BJ (cell line): ENCODE measurements around the gene WWP2. TPM values are rescaled to one million over a fixed set of nuclear protein-coding genes. Genes with fewer than 3 reads are reported as not detected.
"Not testable (repeated sequence)": the region's sequence is repeated elsewhere in the genome, so short reads cannot be mapped to it uniquely, and the experiment has no call there.

Experiments
- CTCF ChIA-PET: fragments of 350-600 bp; formaldehyde crosslinking; extraction: SDS; loops from one replicate; lab custom pipeline; 2021; ENCODE audit warnings: antibody characterized with exemption, inconsistent platforms; lab: Yijun Ruan, JAX
- POLR2A ChIA-PET: fragments of 300-600 bp; sonication (Branson Sonifier 250); formaldehyde crosslinking; extraction: SDS; loops from one replicate; lab custom pipeline; 2021; ENCODE audit warnings: antibody characterized with exemption; lab: Charles Lee
- DNase-seq: peaks from one replicate; pipeline ENCODE4 v3.0.0-alpha.2; 2011; ENCODE audit warnings: low read depth
- H3K27me3 ChIP-seq: 2 replicates; pipeline ENCODE4 v1.6.0; 2011; ENCODE audit warnings: low read length; ENCODE audit not compliant: control insufficient read depth, insufficient read depth
- H3K36me3 ChIP-seq: 2 replicates; pipeline ENCODE4 v1.5.1; 2011; ENCODE audit warnings: low read length; ENCODE audit not compliant: control insufficient read depth, insufficient read depth
- H3K4me3 ChIP-seq: 2 replicates; pipeline ENCODE4 v1.5.1; 2011; ENCODE audit warnings: low read depth, mild to moderate bottlenecking, control low read depth, low read length
- CTCF ChIP-seq: IDR thresholded peaks from 2 replicates; pipeline ENCODE4 v1.5.1; 2011; ENCODE audit warnings: low read depth, mild to moderate bottlenecking, control low read depth, inconsistent platforms, low read length, moderate library complexity; ENCODE audit not compliant: insufficient read depth
- polyA plus RNA-seq: library from polyadenylated mRNA; depleted of rRNA; stranded (reverse); fragments of >200 nt; gene quantifications from 2 replicates; pipeline ENCODE4 v1.2.3, GENCODE V29; 2011

Gene WWP2
- polyA plus RNA-seq, 1 experiment, result 16.8 TPM

GRCh38 chr16:69823831-69824563 is 61.9 kb downstream of the WWP2 start:
- H3K36me3 ChIP-seq, result 0 out of 2 replicates have a peak, but pooled peaks cover 1% of the 10 kb centered on the region
- no peak for DNase-seq
- TF ChIP-seq CTCF, result no peak
- POLR2A ChIA-PET, result no interaction called here
- H3K27me3 ChIP-seq, result no peaks in the 10 kb centered on the region
- no peak overlapping the region for H3K4me3 ChIP-seq
- CTCF ChIA-PET, result interaction anchor here (0.9 to 3.0 kb wide), 3 partner anchors 27 to 106 kb away, joined by 3 to 9 read pairs (median 6); no protein-coding TSS in a partner anchor

- ChIA-PET POLR2A (interaction anchor here (0.6 kb wide), 1 partner anchor 102 kb away, joined by 13 read pairs; no protein-coding TSS in a partner anchor), CTCF (interaction anchor here (0.6 to 1.1 kb wide), 3 partner anchors 25 to 106 kb away, joined by 3 to 6 read pairs (median 3); no protein-coding TSS in a partner anchor)
- H3K27me3 ChIP-seq, H3K4me3 ChIP-seq, H3K36me3 ChIP-seq, DNase-seq: not testable (repeated sequence)
Measured at GRCh38 chr16:69824564-69825142, 62.5 kb downstream of the WWP2 start.

GRCh38 chr16:69827524-69827923 is 65.4 kb downstream of the WWP2 start:
- ChIA-PET CTCF (interaction anchor here (1.4 kb wide), 1 partner anchor 31 kb away, joined by 3 read pairs; no protein-coding TSS in a partner anchor), POLR2A (no interaction called here)
- no peak for TF ChIP-seq CTCF
- Histone ChIP-seq H3K4me3 (no peak overlapping the region), H3K27me3 (no peaks in the 10 kb centered on the region), H3K36me3 (no peaks in the 10 kb centered on the region)
- DNase-seq, result no peak

GRCh38 chr16:69829338-69829737 is 67.2 kb downstream of the WWP2 start:
- Histone ChIP-seq H3K27me3 (no peaks in the 10 kb centered on the region), H3K36me3 (no peaks in the 10 kb centered on the region), H3K4me3 (no peak overlapping the region)
- POLR2A ChIA-PET, result no interaction called here
- CTCF ChIA-PET, result no interaction called here
- no peak for DNase-seq
- TF ChIP-seq CTCF, result no peak

- POLR2A ChIA-PET, result interaction anchor here (0.7 kb wide), 1 partner anchor 182 kb away, joined by 7 read pairs; no protein-coding TSS in a partner anchor
- no peaks in the 10 kb centered on the region for H3K27me3 ChIP-seq
- TF ChIP-seq CTCF, result no peak
- H3K36me3 ChIP-seq, result no peaks in the 10 kb centered on the region
- DNase-seq, result no peak
- H3K4me3 ChIP-seq, result no peak overlapping the region
- CTCF ChIA-PET, result no interaction called here
Measured at GRCh38 chr16:69830146-69830533, 68.0 kb downstream of the WWP2 start.
